ENCODE measurements around the gene DCC. TPM values are rescaled to one million over a fixed set of nuclear protein-coding genes. Genes with fewer than 3 reads are reported as not detected.

Gene DCC
- total and polyA plus RNA-seq, 2 of the 8 experiments (the other 6 are each of a cell fraction or from before 2014, with no cell fraction given): 0.14 to 1.4 TPM

DNA sequence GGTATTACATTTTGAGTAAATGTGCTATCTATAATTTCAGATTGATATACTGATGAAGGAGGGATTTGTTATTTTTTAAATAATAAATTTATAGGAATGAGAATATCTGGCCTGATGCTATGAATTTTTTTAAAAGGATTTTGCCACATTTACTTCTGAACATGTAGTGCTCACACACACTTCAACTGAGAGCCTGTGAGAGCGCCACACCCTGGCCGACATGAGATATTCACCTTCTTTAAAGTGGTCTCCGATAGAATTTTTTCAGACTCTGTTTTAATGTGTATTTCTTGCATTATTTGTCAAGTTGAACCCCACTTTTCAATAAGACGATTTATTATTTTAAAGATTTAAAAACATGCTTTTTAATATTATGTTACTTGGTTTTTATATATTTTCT, 813.3 kb downstream of the DCC start (continued):
- TF ChIP-seq, protein P1, sequence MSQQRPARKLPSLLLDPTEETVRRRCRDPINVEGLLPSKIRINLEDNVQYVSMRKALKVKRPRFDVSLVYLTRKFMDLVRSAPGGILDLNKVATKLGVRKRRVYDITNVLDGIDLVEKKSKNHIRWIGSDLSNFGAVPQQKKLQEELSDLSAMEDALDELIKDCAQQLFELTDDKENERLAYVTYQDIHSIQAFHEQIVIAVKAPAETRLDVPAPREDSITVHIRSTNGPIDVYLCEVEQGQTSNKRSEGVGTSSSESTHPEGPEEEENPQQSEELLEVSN (IDR thresholded peaks at IDR 0.05): no peak
- no peak for TF ChIP-seq TEAD4 (IDR thresholded peaks at IDR 0.05; ENCODE audit: low read depth, low read length)
- TF ChIP-seq JUN (IDR thresholded peaks at IDR 0.05; ENCODE audit: low read depth, low read length): no peak
- no peak for TF ChIP-seq TAF7 (optimal IDR thresholded peaks at IDR 0.05; ENCODE audit: borderline replicate concordance, low read depth, low read length)
- TF ChIP-seq POLR2AphosphoS5 (IDR thresholded peaks at IDR 0.05; ENCODE audit: low read depth, low read length): no peak
- TF ChIP-seq, protein P2, sequence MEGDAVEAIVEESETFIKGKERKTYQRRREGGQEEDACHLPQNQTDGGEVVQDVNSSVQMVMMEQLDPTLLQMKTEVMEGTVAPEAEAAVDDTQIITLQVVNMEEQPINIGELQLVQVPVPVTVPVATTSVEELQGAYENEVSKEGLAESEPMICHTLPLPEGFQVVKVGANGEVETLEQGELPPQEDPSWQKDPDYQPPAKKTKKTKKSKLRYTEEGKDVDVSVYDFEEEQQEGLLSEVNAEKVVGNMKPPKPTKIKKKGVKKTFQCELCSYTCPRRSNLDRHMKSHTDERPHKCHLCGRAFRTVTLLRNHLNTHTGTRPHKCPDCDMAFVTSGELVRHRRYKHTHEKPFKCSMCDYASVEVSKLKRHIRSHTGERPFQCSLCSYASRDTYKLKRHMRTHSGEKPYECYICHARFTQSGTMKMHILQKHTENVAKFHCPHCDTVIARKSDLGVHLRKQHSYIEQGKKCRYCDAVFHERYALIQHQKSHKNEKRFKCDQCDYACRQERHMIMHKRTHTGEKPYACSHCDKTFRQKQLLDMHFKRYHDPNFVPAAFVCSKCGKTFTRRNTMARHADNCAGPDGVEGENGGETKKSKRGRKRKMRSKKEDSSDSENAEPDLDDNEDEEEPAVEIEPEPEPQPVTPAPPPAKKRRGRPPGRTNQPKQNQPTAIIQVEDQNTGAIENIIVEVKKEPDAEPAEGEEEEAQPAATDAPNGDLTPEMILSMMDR (IDR thresholded peaks at IDR 0.05; ENCODE audit: control extremely low read depth in 1 of 3, insufficient read depth in 1 of 3, low read depth in 1 of 3, low read length in 3 of 3): peak; percentile 34 to 65 (median 59)
- TF ChIP-seq SIRT6 (IDR thresholded peaks at IDR 0.05; ENCODE audit: low read length): no peak

All from H1 (cell line).